Heart right ventricle (tissue), 16 donors: ENCODE data around the gene KLHDC1. TPM values are rescaled to one million over a fixed set of nuclear protein-coding genes. Genes with fewer than 3 reads are reported as not detected.
"Not testable (repeated sequence)": the region's sequence is repeated elsewhere in the genome, so short reads cannot be mapped to it uniquely, and the experiment has no call there.

ENCODE experiments used
- ATAC-seq, 8 donors: fragments of 200-7000 bp; cut with Tn5 transposase; one replicate each; pipeline ENCODE4 v1.9.1; 2020; ENCODE audit warnings: mild to moderate bottlenecking in 8 of 8, moderate library complexity in 8 of 8, moderate number of reproducible peaks in 1 of 8
- DNase-seq, 2 donors: peaks; one replicate each; pipeline ENCODE4 v3.0.0-alpha.2; 2020
- H3K27ac ChIP-seq, 10 donors: fragments of 200-600 bp; sonication (generic) in 2 of 10; one replicate each; pipeline versions ENCODE4 v1.5.0 to v1.8.0; 2020 to 2022; ENCODE audit warnings: mild to moderate bottlenecking in 3 of 10
- H3K27me3 ChIP-seq, 7 donors: fragments of 200-600 bp; one replicate each; pipeline ENCODE4 v1.8.0; 2021 to 2022; ENCODE audit warnings: mild to moderate bottlenecking in 2 of 7
- H3K36me3 ChIP-seq, 9 donors: fragments of 200-600 bp; sonication (generic) in 1 of 9; one replicate each; pipeline versions ENCODE4 v1.5.0 to v1.8.0; 2020 to 2022; ENCODE audit warnings: mild to moderate bottlenecking in 2 of 9
- H3K4me1 ChIP-seq, 9 donors: fragments of 200-600 bp; sonication (generic) in 1 of 9; one replicate each; pipeline versions ENCODE4 v1.5.0 to v1.8.0; 2020 to 2022; ENCODE audit warnings: mild to moderate bottlenecking in 4 of 9
- H3K4me3 ChIP-seq, 10 donors: fragments of 200-600 bp; sonication (generic) in 2 of 10; one replicate each; pipeline versions ENCODE4 v1.5.0 to v1.8.0; 2020 to 2022; ENCODE audit warnings: mild to moderate bottlenecking in 7 of 10, moderate library complexity in 2 of 10
- H3K9me3 ChIP-seq, 11 donors: fragments of 200-600 bp in 10 of 11; sonication (generic) in 2 of 11; one replicate each; pipeline versions ENCODE4 v1.5.0 to v1.8.0; 2013 to 2022; ENCODE audit warnings: mild to moderate bottlenecking in 2 of 11, control low read depth in 1 of 11, moderate library complexity in 1 of 11
- WGBS, 2 donors: extraction: QIAGEN DNeasy Blood & Tissue Kit; methylation state at CpG; one replicate each; pipeline ENCODE4 v1.1.7; 2013; ENCODE audit warnings: inconsistent platforms in 1 of 2; 5-methylcytosine and 5-hydroxymethylcytosine counted together
- intact Hi-C, 10 donors: fragments of 100-400 bp; cut with DNase I; formaldehyde crosslinking; loops; one replicate each; pipeline versions ENCODE4 v1.11.1 to v1.14.2; 2022
- polyA plus RNA-seq, 2 donors: library from polyadenylated mRNA; stranded (reverse); fragments of 200-250 nt; gene quantifications; one replicate each; pipeline ENCODE4 v1.2.3, GENCODE V29; 2013
- total RNA-seq, 10 donors: library from RNA; stranded (reverse); fragmentation: NEBNext Ultra II Directional in 3 of 10; extraction: Animal tissue kit (Norgen Biotek cat#: 25700) in 3 of 10; gene quantifications; one replicate each; pipeline versions ENCODE4 v1.2.1 to v1.2.4, GENCODE V29; 2021 to 2023
- TF ChIP-seq, protein P1 (sequence below), 9 donors: fragments of 200-600 bp; sonication (generic) in 2 of 9; IDR thresholded peaks; one replicate each; pipeline versions ENCODE4 v1.5.0 to v1.8.0; 2021 to 2022; ENCODE audit warnings: antibody characterized with exemption in 9 of 9, mild to moderate bottlenecking in 5 of 9, moderate library complexity in 1 of 9
- donor health status: Arrhythmogenic right ventricular cardiomyopathy.
- donor health status: ischemic (EF 13 %, LVEDD 7.1; RV severe dilation, severe dysfunction).
- donor health status: healthy with polysubstance abuse.
- donor health status: DM: no; HTN: yes; CAD: no.
- donor health status: DM: no; HTN: no; CAD: no.
- donor health status: ischemic (EF 25% LVEDD 6.9; RV normal size, moderate dysfunction).
- donor health status: ischemic (EF 25% LVEDD 5.7; RV mildly dilated, moderate dysfunction).
- donor health status: healthy.
- donor health status: DM: yes; HTN: yes; CAD: no.
- donor health status: Ischemic cardiomyopathy.
- donor health status: ischemic (EF 35%, LVEDD 5.7; RV mildly dilated, moderate dysfunction).
- donor health status: nonischemic (EF 11% LVEDD 7.7; RV severe dilation, severe dysfunction).
- donor health status: DM: yes; HTN: yes; CAD: no.
- donor health status: PGD.
- donor health status: ischemic (EF 29% LVEDD 5.4; RV normal size, mild dysfunction).
- donor health status: nonischemic (EF 23%, LVEDD 6.1; RV moderate dilation, normal function).

Gene KLHDC1
- total and polyA plus RNA-seq, 12 donors, result 0.99 to 8.1 (median 7.2) TPM

DNA sequence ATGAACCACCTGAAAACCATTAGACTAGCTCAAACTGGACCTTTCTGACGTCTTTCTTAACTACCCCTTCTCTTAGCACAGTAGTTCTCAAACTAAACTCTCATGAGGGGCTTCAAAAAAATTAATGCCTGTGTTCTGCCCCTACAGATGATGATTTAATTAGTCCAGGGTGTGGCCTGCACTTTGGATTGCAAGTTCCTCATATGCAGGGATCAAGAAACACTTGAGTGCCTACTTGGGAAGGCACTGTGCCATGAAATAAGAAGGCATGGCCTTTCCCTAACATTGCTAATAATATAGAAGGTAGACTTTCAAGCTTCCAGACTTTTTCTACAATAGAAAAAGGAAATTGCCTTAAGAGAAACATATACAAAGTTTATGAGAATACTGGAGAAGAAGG lies 52.3 kb downstream of the KLHDC1 start:
- DNase-seq, result no peak
- intact Hi-C loops, result no loop called here
- Histone ChIP-seq H3K9me3 (no peaks in the 10 kb centered on the region), H3K36me3 (peaks cover 0 to 100% (median 14%) of the 10 kb centered on the region in 9 donors), H3K4me1 (no peaks in the 10 kb centered on the region), H3K27me3 (no peaks in the 10 kb centered on the region), H3K4me3 (no peak overlapping the region), H3K27ac (no peak overlapping the region)
- TF ChIP-seq, protein P1, sequence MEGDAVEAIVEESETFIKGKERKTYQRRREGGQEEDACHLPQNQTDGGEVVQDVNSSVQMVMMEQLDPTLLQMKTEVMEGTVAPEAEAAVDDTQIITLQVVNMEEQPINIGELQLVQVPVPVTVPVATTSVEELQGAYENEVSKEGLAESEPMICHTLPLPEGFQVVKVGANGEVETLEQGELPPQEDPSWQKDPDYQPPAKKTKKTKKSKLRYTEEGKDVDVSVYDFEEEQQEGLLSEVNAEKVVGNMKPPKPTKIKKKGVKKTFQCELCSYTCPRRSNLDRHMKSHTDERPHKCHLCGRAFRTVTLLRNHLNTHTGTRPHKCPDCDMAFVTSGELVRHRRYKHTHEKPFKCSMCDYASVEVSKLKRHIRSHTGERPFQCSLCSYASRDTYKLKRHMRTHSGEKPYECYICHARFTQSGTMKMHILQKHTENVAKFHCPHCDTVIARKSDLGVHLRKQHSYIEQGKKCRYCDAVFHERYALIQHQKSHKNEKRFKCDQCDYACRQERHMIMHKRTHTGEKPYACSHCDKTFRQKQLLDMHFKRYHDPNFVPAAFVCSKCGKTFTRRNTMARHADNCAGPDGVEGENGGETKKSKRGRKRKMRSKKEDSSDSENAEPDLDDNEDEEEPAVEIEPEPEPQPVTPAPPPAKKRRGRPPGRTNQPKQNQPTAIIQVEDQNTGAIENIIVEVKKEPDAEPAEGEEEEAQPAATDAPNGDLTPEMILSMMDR (IDR thresholded peaks at IDR 0.05), result no peak
- ATAC-seq, result no peak
- WGBS, 2 donors, result 88 to 89% methylated on average over 1 of the region's 1 CpG

DNA sequence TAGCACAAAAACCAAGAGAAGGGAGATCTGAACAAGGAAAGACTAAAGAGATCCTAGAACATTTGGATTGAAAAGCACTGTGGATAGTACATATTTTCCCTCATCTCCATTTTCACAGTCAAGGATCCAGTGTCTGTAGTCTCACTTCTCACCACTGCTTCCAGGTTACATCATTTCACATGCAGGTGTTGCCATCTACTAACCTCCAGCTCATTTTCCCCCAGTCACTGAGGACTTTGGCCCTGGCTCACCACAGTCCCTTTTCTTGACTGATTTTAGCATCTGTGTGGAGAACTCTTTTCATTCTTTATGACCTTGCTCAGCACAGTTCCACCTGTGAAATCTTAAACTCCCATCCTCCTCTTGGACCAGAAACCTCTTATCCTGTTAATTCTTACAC lies 53.6 kb downstream of the KLHDC1 start:
- peaks cover 0 to 100% (median 3%) of the 10 kb centered on the region in 9 donors for H3K36me3 ChIP-seq
- H3K27me3 ChIP-seq, DNase-seq, intact Hi-C loops, ATAC-seq, H3K27ac ChIP-seq, H3K4me3 ChIP-seq, H3K9me3 ChIP-seq, H3K4me1 ChIP-seq: not testable (repeated sequence)

DNA sequence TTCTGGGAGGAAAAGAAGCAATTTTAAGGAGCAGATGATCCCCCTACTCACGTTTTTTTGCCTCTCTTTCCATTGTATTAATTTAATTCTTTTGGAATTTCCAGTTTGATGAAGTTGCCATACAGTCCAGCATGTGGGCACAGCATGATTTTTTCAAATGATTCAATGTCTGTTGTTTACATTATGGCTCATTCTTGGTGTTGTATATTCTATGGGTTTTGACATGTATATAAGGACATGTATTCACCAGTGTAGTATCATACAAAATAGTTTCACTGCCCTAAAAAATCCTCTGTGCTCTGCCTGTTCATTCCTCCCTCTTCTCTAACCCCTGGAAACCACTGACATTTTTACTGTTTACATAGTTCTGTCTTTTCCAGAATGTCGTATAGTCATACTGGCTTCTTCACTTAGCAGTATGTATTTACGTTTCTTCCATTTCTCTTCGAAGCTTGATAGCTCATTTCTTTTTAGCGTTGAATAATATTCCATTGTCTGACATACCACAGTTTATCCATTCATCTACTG lies 61.7 kb downstream of the KLHDC1 start:
- intact Hi-C loops, result no loop called here
- no peaks in the 10 kb centered on the region for H3K9me3 ChIP-seq

DNA sequence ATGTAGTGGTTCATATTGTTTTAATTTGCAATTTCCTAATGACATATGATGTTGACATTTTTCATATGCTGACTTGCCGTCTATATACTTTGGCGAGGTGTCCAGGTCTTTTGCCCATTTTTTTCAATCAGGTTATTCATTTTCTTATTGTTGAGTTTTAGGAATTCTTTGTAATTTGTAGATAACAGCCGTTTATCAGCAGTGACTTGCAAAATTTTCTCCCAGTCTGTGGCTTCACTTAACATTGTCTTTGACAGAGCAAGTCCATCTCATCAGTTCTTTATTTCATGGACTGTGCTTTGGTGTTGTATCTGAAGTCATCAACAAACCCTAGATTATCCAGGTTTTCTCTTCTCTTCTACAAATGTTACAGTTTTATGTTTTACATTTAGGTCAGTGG lies 62.5 kb downstream of the KLHDC1 start:
- Histone ChIP-seq H3K36me3 (peaks cover 0 to 26% (median 0%) of the 10 kb centered on the region in 9 donors), H3K27ac (no peak overlapping the region), H3K9me3 (no peaks in the 10 kb centered on the region), H3K4me3 (no peak overlapping the region), H3K27me3 (no peaks in the 10 kb centered on the region), H3K4me1 (no peaks in the 10 kb centered on the region)
- ATAC-seq (no peak), DNase-seq (no peak)
- TF ChIP-seq, protein P1 (IDR thresholded peaks at IDR 0.05), result no peak
- intact Hi-C loops, result no loop called here
- WGBS, 2 donors, result 72 to 82% methylated on average over 3 of the region's 3 CpGs

More for the DNA sequence above, 61.7 kb downstream of the KLHDC1 start:
- Histone ChIP-seq H3K36me3 (peaks cover 0 to 34% (median 0%) of the 10 kb centered on the region in 9 donors), H3K4me1 (no peaks in the 10 kb centered on the region), H3K4me3 (no peak overlapping the region), H3K27ac (no peak overlapping the region), H3K27me3 (no peaks in the 10 kb centered on the region)
- no peak for DNase-seq
- TF ChIP-seq, protein P1 (IDR thresholded peaks at IDR 0.05), result no peak
- 76 to 82% methylated on average over 5 of the region's 5 CpGs for whole genome bisulfite sequencing, 2 donors
- no peak for ATAC-seq

DNA sequence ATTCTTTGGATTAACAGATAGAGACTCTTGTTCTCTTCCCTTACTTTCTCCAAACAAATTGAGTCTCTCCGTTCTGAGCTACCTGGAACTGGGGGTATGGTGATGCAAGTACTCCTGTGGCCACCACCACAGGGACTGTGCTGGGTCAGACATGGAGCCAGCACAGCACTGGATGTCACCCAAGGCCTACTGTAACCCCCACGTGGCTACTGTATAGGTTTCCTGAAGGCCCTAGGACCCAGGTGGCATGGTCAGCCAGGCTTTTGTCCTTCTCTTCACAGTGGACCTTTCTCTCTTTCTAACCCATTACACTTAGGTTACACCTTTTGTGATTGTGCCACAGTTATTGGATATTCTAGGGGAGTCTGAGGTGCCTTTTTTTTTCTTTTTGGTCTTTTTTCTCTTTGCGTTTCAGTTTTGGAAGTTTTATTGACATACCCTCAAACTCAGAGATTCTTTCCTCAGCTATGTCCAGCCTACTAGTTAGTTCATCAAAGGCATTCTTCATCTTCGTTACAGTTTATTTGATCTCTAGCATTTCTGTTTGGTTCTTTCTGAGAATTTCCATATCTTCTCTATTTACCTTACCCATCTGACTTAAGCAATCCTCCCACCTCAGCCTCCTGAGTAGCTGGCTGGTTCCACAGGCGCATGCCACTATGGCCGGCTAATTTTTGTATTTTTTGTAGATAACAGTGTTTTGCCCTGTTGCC lies 69.1 kb downstream of the KLHDC1 start:
- TF ChIP-seq, protein P1 (IDR thresholded peaks at IDR 0.05), result no peak
- no peak overlapping the region for H3K4me3 ChIP-seq
- WGBS, 2 donors, result 79 to 83% methylated on average over 6 of the region's 6 CpGs
- no peak overlapping the region for H3K27ac ChIP-seq
- intact Hi-C loops, result loop anchor here in 3 of 10 donors (10.0 kb wide), 2 partner anchors 57 to 127 kb away; partner anchors contain the start of gene DNAAF2 (in 3 of the 3)
- no peaks in the 10 kb centered on the region for H3K9me3 ChIP-seq
- H3K36me3 ChIP-seq, result no peaks in the 10 kb centered on the region
- no peaks in the 10 kb centered on the region for H3K27me3 ChIP-seq
- DNase-seq, result no peak
- peaks cover 0 to 5% (median 3%) of the 10 kb centered on the region in 9 donors for H3K4me1 ChIP-seq
- no peak for ATAC-seq
